NOMO-1 treated with DMSO at 0.1 percent for 48 hours (cell line): ENCODE measurements around the gene DAZL.

Experiments
- DNase-seq: peaks from one replicate; lab custom pipeline; 2025; ENCODE audit not compliant: unreplicated experiment; lab: John Stamatoyannopoulos, UW

The DAZL gene

GRCh38 chr3:16546186-16547010 is 58.8 kb downstream of the DAZL start:
- no peak for DNase-seq

DNA sequence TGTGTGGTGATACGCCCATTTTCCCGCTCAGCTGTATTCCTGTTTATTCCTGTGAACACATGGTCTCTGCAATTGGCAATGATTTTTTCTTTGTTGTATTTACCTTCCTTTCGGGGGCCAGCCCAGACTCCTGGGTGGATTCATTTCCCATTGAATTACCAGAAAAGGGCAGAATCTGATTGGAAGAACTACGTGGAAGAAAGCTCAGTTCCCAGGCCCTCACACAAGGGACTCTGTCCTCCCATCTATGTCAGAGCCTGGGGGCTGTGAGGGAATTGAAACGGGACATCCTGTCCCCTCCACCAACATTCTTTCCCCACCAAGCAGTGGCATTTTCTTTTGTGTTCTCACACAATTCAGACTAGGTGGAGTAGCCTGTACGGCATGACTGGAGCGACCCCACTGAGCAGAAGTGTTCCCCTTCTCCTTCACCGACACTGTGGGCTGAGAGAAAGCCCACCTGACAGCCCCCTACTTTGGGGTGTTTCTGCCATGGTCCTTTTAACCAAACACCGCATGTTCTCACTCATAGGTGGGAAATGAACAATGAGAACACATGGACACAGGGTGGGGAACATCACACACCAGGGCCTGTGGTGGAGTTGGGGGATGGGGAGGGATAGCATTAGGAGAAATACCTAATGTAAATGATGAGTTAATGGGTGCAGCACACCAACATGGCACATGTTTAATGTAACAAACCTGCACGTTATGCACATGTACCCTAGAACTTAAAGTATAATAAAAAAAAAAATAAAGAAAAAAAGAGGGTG is 59.6 kb downstream of the DAZL start:
- no peak for DNase-seq

DNA sequence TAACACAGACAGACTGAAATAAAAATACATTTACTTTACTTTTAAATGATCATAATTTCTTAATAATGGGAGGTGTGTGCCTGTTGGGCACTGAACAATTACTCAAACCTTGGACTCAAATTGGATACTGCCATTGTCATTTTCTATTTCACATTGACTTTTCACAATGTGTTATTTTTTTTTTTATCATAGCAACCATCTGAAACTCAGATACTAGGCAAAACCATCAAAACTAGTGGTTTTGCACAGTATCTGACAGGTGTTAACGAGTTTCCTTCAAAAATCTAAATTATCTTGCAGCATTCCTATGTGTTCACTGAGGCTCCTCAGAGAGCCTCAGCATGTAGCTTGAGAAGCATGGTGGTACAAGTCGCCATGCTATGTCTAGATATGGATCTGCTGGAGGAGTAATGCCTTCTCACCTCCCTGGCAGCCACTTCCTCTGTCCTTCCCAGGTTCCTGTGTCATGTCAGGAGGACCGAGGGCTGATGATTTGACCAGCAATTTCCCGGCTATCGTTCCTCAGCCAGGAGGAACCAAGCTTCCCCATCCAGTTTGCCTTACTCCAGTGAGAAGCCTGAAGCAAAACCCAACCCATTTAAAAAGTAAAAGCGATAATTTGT is 61.9 kb downstream of the DAZL start:
- DNase-seq = no peak

DNA sequence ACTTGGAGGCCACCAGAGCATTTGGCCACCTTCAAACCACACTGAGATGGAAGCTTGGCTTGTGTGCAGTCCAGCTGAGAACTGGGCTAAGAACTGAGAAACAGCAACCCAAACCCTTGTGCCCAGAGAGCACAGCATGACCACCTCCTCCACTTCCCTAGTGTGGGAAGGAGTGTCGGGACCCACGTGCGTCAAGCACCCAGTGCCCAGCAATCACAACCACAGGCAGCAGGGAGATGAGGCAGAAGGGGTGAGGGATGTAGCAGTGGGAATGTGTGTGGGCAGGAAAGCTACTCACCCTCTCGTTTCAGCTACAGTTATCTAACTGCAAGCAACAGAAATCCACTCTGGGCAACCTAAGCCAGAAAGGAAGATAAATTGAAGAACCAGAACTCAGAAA is 66.7 kb downstream of the DAZL start:
- DNase-seq = no peak

DNA sequence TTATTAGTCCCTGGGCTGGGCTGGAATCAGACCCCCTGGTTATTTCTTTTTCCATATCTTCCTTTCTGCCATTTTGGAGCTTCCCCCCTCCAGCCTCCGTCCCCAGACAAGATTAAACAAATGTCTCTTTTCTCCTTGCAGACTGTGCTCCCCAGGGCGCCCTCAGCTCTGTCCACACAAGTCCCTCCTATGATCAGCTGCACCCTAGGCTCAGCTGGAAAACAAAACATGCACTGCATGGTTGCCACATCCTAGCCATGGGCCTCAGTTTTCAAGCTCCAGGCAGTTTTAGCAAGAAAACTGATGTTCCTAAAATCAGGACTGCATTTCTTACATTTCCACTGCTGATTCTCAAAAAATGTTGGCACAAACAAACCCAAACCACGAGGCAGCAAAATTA is 68.2 kb downstream of the DAZL start:
- DNase-seq = no peak
